ENCODE measurements around the gene TECR. TPM values are rescaled to one million over a fixed set of nuclear protein-coding genes. Genes with fewer than 3 reads are reported as not detected.

Gene TECR
- total and polyA plus RNA-seq, 9 of the 15 experiments (the other 6 are each of a cell fraction or from before 2014, with no cell fraction given) = 29.3 to 211 (median 81.4) TPM

DNA sequence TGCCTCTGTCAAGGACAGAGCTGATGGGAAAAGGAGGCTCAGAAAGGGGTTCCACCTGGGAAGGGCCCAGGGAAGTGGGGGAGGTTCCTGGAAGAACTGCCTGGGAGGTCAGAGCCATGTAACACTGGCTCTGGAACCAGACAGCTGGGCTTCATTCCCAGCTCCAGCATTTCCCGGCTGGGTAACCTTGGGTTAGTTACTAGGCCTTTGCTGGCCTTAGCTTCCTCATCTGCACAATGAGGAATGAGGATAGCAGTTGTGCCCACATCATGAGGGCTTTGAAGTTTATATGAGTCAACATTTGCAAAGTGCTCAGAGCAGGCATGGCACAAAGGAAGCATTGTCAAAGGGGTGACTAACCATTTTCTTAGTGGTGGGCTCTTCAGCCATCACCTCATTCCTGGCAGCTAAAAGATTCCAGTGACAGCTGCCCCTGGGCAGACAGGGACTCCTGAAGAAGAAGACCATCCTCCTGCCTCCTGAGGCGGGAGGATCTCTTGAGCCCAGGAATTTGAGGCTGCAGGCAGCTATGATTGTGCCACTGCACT is 9.5 kb upstream of the TECR start:
- Histone ChIP-seq H3K9me1 (ENCODE audit: control insufficient read depth, insufficient read depth, low read length) (no peaks in the 10 kb centered on the region), H3K4me2 (ENCODE audit: insufficient read depth, low read length) (no peak overlapping the region; the same call in 1 of the 2 replicates), H3K27me3 (ENCODE audit: control insufficient read depth in 2 of 2, insufficient read depth in 2 of 2, low read length in 2 of 2) (no peaks in the 10 kb centered on the region), H3K36me3 (ENCODE audit: control insufficient read depth, insufficient read depth, low read length) (peaks cover 28% of the 10 kb centered on the region), H3K4me1 (replicated peaks in 1 of 2; ENCODE audit: control insufficient read depth in 2 of 2, insufficient read depth in 2 of 2, low read length in 2 of 2) (peaks cover 38 to 40% of the 10 kb centered on the region in 2 experiments), H3K9me3 (replicated peaks; ENCODE audit: control insufficient read depth, insufficient read depth, low read depth, low read length) (no peaks in the 10 kb centered on the region), H4K20me1 (replicated peaks; ENCODE audit: control insufficient read depth, insufficient read depth, low read length) (peaks cover 26% of the 10 kb centered on the region), H2AFZ (ENCODE audit: low read depth, low read length) (peak overlapping the region; percentile 69), H3K79me2 (ENCODE audit: control insufficient read depth, insufficient read depth, low read length) (peaks cover 36% of the 10 kb centered on the region), H3K27ac (ENCODE audit: extremely low read depth, low read depth, low read length) (peak overlapping the region; percentile 85), H3K9ac (ENCODE audit: insufficient read depth in 1 of 2, low read depth in 2 of 2, low read length in 2 of 2) (peak overlapping the region; percentile 61 to 65; a peak in 2 of 4 replicates), H3K4me3 (no peak overlapping the region)
- in situ Hi-C loops (cut with MboI) (no loop called here), intact Hi-C loops (cut with micrococcal nuclease) (loop anchor here (5.0 kb wide), 1 partner anchor 32 kb away; no protein-coding TSS in a partner anchor)
- ChIA-PET POLR2A (interaction anchor here (1.2 kb wide), 1 partner anchor 12 kb away, joined by 3 read pairs; no protein-coding TSS in a partner anchor), CTCF (ENCODE audit: low intra/inter-chr PET ratio) (no interaction called here)
- DNase-seq (ENCODE audit: extremely low read depth in 1 of 4, low spot score in 3 of 4) (no peak), ATAC-seq (no peak), FAIRE-seq (no peak)
- BruUV-seq (replicated peaks) = no TSS peak
- TF ChIP-seq, protein P1, sequence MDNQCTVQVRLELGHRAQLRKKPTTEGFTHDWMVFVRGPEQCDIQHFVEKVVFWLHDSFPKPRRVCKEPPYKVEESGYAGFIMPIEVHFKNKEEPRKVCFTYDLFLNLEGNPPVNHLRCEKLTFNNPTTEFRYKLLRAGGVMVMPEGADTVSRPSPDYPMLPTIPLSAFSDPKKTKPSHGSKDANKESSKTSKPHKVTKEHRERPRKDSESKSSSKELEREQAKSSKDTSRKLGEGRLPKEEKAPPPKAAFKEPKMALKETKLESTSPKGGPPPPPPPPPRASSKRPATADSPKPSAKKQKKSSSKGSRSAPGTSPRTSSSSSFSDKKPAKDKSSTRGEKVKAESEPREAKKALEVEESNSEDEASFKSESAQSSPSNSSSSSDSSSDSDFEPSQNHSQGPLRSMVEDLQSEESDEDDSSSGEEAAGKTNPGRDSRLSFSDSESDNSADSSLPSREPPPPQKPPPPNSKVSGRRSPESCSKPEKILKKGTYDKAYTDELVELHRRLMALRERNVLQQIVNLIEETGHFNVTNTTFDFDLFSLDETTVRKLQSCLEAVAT (IDR thresholded peaks at IDR 0.05) = no peak
- TF ChIP-seq, protein P2, sequence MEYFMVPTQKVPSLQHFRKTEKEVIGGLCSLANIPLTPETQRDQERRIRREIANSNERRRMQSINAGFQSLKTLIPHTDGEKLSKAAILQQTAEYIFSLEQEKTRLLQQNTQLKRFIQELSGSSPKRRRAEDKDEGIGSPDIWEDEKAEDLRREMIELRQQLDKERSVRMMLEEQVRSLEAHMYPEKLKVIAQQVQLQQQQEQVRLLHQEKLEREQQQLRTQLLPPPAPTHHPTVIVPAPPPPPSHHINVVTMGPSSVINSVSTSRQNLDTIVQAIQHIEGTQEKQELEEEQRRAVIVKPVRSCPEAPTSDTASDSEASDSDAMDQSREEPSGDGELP (CRISPR knock-in tag; IDR thresholded peaks at IDR 0.05; ENCODE audit: borderline replicate concordance) = 0 out of 2 replicates have a peak, but pooled peaks have one; percentile 5
- TF ChIP-seq ZNF277 (CRISPR knock-in tag; IDR thresholded peaks at IDR 0.05; ENCODE audit: borderline replicate concordance) (no peak), ZFX (CRISPR knock-in tag; IDR thresholded peaks at IDR 0.05) (peak; percentile 33; the same call in 1 of the 2 replicates)
- 77% methylated on average over 2 of the region's 2 CpGs for WGBS (ENCODE audit: insufficient coverage, low coverage, missing lambda C conversion rate)
